ENCODE measurements around the gene CDC25B. TPM values are rescaled to one million over a fixed set of nuclear protein-coding genes. Genes with fewer than 3 reads are reported as not detected.

CDC25B gene
- total and polyA plus RNA-seq, 2 of the 13 experiments (the other 11 are each of a cell fraction or from before 2014, with no cell fraction given): 14.5 to 19.4 TPM

- TF ChIP-seq SP1 (IDR thresholded peaks at IDR 0.05): no peak
- peak; percentile 85 for TF ChIP-seq SP1 (CRISPR knock-in tag; IDR thresholded peaks at IDR 0.05)
- peak; percentile 84 for TF ChIP-seq ZSCAN25 (CRISPR knock-in tag; IDR thresholded peaks at IDR 0.05)
- TF ChIP-seq KLF12 (CRISPR knock-in tag; IDR thresholded peaks at IDR 0.05; ENCODE audit: borderline replicate concordance): peak; percentile 69; the same call in 1 of the 2 replicates
- TF ChIP-seq, protein P1, sequence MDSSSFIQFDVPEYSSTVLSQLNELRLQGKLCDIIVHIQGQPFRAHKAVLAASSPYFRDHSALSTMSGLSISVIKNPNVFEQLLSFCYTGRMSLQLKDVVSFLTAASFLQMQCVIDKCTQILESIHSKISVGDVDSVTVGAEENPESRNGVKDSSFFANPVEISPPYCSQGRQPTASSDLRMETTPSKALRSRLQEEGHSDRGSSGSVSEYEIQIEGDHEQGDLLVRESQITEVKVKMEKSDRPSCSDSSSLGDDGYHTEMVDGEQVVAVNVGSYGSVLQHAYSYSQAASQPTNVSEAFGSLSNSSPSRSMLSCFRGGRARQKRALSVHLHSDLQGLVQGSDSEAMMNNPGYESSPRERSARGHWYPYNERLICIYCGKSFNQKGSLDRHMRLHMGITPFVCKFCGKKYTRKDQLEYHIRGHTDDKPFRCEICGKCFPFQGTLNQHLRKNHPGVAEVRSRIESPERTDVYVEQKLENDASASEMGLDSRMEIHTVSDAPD (CRISPR knock-in tag; IDR thresholded peaks at IDR 0.05): no peak
- no peak; the same call in 1 of the 2 replicates for TF ChIP-seq POLR2AphosphoS5 (IDR thresholded peaks at IDR 0.05; ENCODE audit: low read depth, low read length)
- TF ChIP-seq RAD21 (CRISPR knock-in tag; IDR thresholded peaks at IDR 0.05): peak; percentile 97
- TF ChIP-seq ZMAT5 (CRISPR knock-in tag; IDR thresholded peaks at IDR 0.05; ENCODE audit: borderline replicate concordance, low read depth): no peak
- TF ChIP-seq, protein P2, sequence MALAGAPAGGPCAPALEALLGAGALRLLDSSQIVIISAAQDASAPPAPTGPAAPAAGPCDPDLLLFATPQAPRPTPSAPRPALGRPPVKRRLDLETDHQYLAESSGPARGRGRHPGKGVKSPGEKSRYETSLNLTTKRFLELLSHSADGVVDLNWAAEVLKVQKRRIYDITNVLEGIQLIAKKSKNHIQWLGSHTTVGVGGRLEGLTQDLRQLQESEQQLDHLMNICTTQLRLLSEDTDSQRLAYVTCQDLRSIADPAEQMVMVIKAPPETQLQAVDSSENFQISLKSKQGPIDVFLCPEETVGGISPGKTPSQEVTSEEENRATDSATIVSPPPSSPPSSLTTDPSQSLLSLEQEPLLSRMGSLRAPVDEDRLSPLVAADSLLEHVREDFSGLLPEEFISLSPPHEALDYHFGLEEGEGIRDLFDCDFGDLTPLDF (CRISPR knock-in tag; IDR thresholded peaks at IDR 0.05): no peak; the same call in 1 of the 2 replicates
- peak; percentile 40; the same call in 1 of the 2 replicates for TF ChIP-seq ARID5B (CRISPR knock-in tag; IDR thresholded peaks at IDR 0.05)
- peak; percentile 78; the same call in 1 of the 2 replicates for TF ChIP-seq CBX2 (IDR thresholded peaks at IDR 0.05; ENCODE audit: low read depth, low read length)
- TF ChIP-seq CBX2 (CRISPR knock-in tag; IDR thresholded peaks at IDR 0.05; ENCODE audit: low read depth): no peak
- no peak for TF ChIP-seq ZFP36L2 (CRISPR knock-in tag; IDR thresholded peaks at IDR 0.05)
- peak; percentile 23; the same call in 1 of the 2 replicates for TF ChIP-seq FOSL2 (CRISPR knock-in tag; IDR thresholded peaks at IDR 0.05)
- TF ChIP-seq SOX5 (CRISPR knock-in tag; IDR thresholded peaks at IDR 0.05; ENCODE audit: borderline replicate concordance): no peak
- TF ChIP-seq ZSCAN31 (CRISPR knock-in tag; IDR thresholded peaks at IDR 0.05; ENCODE audit: low read depth): peak; percentile 88
- peak; percentile 68 for TF ChIP-seq GABPB1 (CRISPR knock-in tag; IDR thresholded peaks at IDR 0.05)
- TF ChIP-seq NCOR1 (IDR thresholded peaks at IDR 0.05; ENCODE audit: borderline replicate concordance, low read length): no peak
- TF ChIP-seq ZNF225 (CRISPR knock-in tag; IDR thresholded peaks at IDR 0.05): no peak
- no peak for TF ChIP-seq KAT2B (IDR thresholded peaks at IDR 0.05; ENCODE audit: borderline replicate concordance, low read depth, low read length)
- no peak for TF ChIP-seq ZNF136 (CRISPR knock-in tag; IDR thresholded peaks at IDR 0.05; ENCODE audit: low read depth)
- TF ChIP-seq AGO1 (IDR thresholded peaks at IDR 0.05; ENCODE audit: low read depth, low read length, poor library complexity, severe bottlenecking): peak; percentile 30
- no peak for TF ChIP-seq MZF1 (CRISPR knock-in tag; IDR thresholded peaks at IDR 0.05; ENCODE audit: borderline replicate concordance)
- peak; percentile 51 for TF ChIP-seq MYC (CRISPR knock-in tag; IDR thresholded peaks at IDR 0.05; ENCODE audit: borderline replicate concordance)
Observed at GRCh38 chr20:3786665-3787323, 9.3 kb upstream of the CDC25B start, which contains the start of gene CENPB (continued).

Measured in HepG2 (cell line).